Measurements from ENCODE around the gene STEAP1B. TPM values are rescaled to one million over a fixed set of nuclear protein-coding genes. Genes with fewer than 3 reads are reported as not detected.

The STEAP1B gene
- total RNA-seq, 1 donor from 2014 or later, result 1.3 TPM

DNA sequence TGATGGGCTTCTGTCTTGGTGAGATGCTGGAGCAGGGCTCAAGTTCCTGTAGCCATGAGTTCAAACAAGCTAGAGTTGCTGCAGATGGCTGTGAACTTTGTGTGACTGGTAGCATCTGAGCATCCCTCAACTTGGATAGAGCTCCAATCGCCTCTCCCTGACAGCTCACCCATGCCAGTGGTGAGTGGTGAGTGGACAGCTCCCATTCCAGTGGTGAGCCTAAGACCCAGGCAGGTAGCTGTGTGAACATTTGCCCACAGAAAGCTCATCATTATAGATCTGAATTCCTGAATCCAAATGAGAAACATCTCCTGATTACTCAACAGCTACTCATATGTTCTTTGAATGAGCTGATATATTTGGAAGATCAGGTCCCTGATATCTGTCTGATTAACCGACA is 25.3 kb downstream of the STEAP1B start:
- H3K27me3 Mint-ChIP-seq (ENCODE audit: low read depth, unreplicated experiment), result peaks cover 19% of the 10 kb centered on the region
- Histone ChIP-seq H2AFZ (ENCODE audit: low read depth, low read length) (no peak overlapping the region), H3K36me3 (ENCODE audit: insufficient read depth, low read length) (no peaks in the 10 kb centered on the region), H3K4me3 (ENCODE audit: insufficient read depth, low read depth, low read length) (no peak overlapping the region), H3K27me3 (ENCODE audit: insufficient read depth, low read length) (no peaks in the 10 kb centered on the region), H3K4me1 (ENCODE audit: insufficient read depth, low read length) (no peaks in the 10 kb centered on the region), H3K4me2 (ENCODE audit: low read length) (no peak overlapping the region), H3K27ac (ENCODE audit: low read depth, low read length) (no peak overlapping the region), H3K79me2 (ENCODE audit: insufficient read depth, low read length) (no peaks in the 10 kb centered on the region), H4K20me1 (ENCODE audit: insufficient read depth, low read length) (no peaks in the 10 kb centered on the region), H3K9ac (ENCODE audit: low read length) (no peak overlapping the region), H3K9me3 (ENCODE audit: insufficient read depth, low read depth, low read length) (no peaks in the 10 kb centered on the region)
- peaks cover 2% of the 10 kb centered on the region for H3K9me3 Mint-ChIP-seq (ENCODE audit: unreplicated experiment)
- no peaks in the 10 kb centered on the region for H3K4me1 Mint-ChIP-seq (ENCODE audit: low read depth, unreplicated experiment)
- FAIRE-seq (no peak), DNase-seq (ENCODE audit: low read depth) (no peak)
- TF ChIP-seq EZH2 (IDR thresholded peaks at IDR 0.05; ENCODE audit: insufficient read depth, low read length), result no peak
- TF ChIP-seq, protein P1, sequence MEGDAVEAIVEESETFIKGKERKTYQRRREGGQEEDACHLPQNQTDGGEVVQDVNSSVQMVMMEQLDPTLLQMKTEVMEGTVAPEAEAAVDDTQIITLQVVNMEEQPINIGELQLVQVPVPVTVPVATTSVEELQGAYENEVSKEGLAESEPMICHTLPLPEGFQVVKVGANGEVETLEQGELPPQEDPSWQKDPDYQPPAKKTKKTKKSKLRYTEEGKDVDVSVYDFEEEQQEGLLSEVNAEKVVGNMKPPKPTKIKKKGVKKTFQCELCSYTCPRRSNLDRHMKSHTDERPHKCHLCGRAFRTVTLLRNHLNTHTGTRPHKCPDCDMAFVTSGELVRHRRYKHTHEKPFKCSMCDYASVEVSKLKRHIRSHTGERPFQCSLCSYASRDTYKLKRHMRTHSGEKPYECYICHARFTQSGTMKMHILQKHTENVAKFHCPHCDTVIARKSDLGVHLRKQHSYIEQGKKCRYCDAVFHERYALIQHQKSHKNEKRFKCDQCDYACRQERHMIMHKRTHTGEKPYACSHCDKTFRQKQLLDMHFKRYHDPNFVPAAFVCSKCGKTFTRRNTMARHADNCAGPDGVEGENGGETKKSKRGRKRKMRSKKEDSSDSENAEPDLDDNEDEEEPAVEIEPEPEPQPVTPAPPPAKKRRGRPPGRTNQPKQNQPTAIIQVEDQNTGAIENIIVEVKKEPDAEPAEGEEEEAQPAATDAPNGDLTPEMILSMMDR (IDR thresholded peaks at IDR 0.05; ENCODE audit: insufficient read depth, low read depth, low read length), result no peak
- H3K4me3 Mint-ChIP-seq (ENCODE audit: unreplicated experiment), result no peak overlapping the region
- H3K27ac Mint-ChIP-seq (ENCODE audit: unreplicated experiment), result no peak overlapping the region
- no peaks in the 10 kb centered on the region for H3K36me3 Mint-ChIP-seq (ENCODE audit: low read depth, unreplicated experiment)

DNA sequence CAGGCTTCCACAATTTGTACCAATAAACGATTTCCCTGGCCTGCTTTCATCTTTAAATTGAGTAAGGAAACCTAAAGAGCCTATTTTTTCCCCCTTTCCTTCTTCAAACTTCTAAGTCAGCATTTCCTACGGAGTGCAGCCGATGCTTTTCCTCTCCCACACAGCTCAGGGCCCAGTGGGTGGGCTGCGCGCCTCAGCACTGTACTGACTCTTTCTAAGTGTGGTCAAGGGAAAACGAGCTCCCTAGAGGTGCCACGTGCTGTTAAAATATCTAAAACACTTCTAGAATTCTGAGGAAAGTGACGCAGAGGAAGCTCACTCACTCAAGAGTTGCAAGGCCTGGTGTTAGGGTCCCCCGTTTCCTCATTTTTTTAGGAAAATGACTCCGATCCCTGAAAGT is 29.0 kb downstream of the STEAP1B start:
- Histone ChIP-seq H3K79me2 (ENCODE audit: insufficient read depth, low read length) (no peaks in the 10 kb centered on the region), H2AFZ (ENCODE audit: low read depth, low read length) (no peak overlapping the region), H3K27me3 (ENCODE audit: insufficient read depth, low read length) (no peaks in the 10 kb centered on the region), H3K9ac (ENCODE audit: low read length) (no peak overlapping the region), H3K36me3 (ENCODE audit: insufficient read depth, low read length) (no peaks in the 10 kb centered on the region), H3K27ac (ENCODE audit: low read depth, low read length) (no peak overlapping the region), H4K20me1 (ENCODE audit: insufficient read depth, low read length) (no peaks in the 10 kb centered on the region), H3K4me2 (ENCODE audit: low read length) (no peak overlapping the region), H3K4me3 (ENCODE audit: insufficient read depth, low read depth, low read length) (no peak overlapping the region), H3K9me3 (ENCODE audit: insufficient read depth, low read depth, low read length) (no peaks in the 10 kb centered on the region), H3K4me1 (ENCODE audit: insufficient read depth, low read length) (no peaks in the 10 kb centered on the region)
- TF ChIP-seq, protein P1 (IDR thresholded peaks at IDR 0.05; ENCODE audit: insufficient read depth, low read depth, low read length), result no peak
- no peak for TF ChIP-seq EZH2 (IDR thresholded peaks at IDR 0.05; ENCODE audit: insufficient read depth, low read length)
- Mint-ChIP-seq H3K4me3 (ENCODE audit: unreplicated experiment) (no peak overlapping the region), H3K27me3 (ENCODE audit: low read depth, unreplicated experiment) (peaks cover 15% of the 10 kb centered on the region), H3K9me3 (ENCODE audit: unreplicated experiment) (peaks cover 2% of the 10 kb centered on the region), H3K4me1 (ENCODE audit: low read depth, unreplicated experiment) (no peaks in the 10 kb centered on the region), H3K27ac (ENCODE audit: unreplicated experiment) (no peak overlapping the region), H3K36me3 (ENCODE audit: low read depth, unreplicated experiment) (no peaks in the 10 kb centered on the region)
- FAIRE-seq (no peak), DNase-seq (ENCODE audit: low read depth) (no peak)

DNA sequence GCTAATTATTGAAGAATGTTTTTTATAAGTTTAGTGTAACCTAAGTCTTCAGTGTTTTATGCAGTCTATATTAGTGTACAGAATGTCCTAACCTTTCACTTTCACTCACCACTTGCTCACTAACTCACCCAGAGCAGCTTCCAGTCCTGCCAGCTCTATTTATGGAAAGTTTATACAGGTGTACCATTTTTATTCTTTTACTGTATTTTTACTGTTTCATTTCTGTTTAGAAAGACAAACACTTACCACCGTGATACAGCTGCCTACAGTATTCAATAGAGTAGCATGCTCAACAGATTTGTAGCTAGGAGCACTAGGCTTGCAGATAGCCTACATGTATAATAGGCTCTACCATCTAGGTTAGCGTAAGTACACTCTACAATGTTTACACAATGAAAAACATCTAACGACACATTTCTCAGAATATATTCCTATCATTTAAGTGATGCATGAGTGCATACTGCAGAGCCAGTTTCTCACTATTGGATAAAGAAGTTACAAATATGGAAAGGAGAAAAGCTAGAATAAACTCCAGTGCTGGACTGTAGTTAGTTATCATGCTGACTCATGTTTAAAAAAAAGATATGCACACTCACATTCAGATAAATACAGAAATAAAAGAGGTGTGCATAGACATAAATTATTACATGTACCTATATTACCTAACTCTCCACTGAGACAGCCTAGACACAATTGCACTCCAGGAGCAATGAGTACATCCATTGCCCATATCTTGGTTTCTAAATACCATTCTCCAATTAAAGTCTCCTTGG is 30.4 kb downstream of the STEAP1B start:
- no peak for DNase-seq (ENCODE audit: low read depth)
- H3K4me3 ChIP-seq (ENCODE audit: insufficient read depth, low read depth, low read length), result no peak overlapping the region
- H3K27me3 ChIP-seq (ENCODE audit: insufficient read depth, low read length), result no peaks in the 10 kb centered on the region
- no peak overlapping the region for H3K9ac ChIP-seq (ENCODE audit: low read length)
- H3K27ac ChIP-seq (ENCODE audit: low read depth, low read length), result no peak overlapping the region
- no peaks in the 10 kb centered on the region for H3K9me3 ChIP-seq (ENCODE audit: insufficient read depth, low read depth, low read length)
- Mint-ChIP-seq H3K4me3 (ENCODE audit: unreplicated experiment) (no peak overlapping the region), H3K36me3 (ENCODE audit: low read depth, unreplicated experiment) (no peaks in the 10 kb centered on the region), H3K27ac (ENCODE audit: unreplicated experiment) (no peak overlapping the region), H3K9me3 (ENCODE audit: unreplicated experiment) (peaks cover 2% of the 10 kb centered on the region), H3K27me3 (ENCODE audit: low read depth, unreplicated experiment) (peaks cover 11% of the 10 kb centered on the region), H3K4me1 (ENCODE audit: low read depth, unreplicated experiment) (no peaks in the 10 kb centered on the region)
- no peaks in the 10 kb centered on the region for H3K4me1 ChIP-seq (ENCODE audit: insufficient read depth, low read length)
- no peak overlapping the region for H2AFZ ChIP-seq (ENCODE audit: low read depth, low read length)
- H4K20me1 ChIP-seq (ENCODE audit: insufficient read depth, low read length), result no peaks in the 10 kb centered on the region
- H3K79me2 ChIP-seq (ENCODE audit: insufficient read depth, low read length), result no peaks in the 10 kb centered on the region
- FAIRE-seq, result no peak
- H3K36me3 ChIP-seq (ENCODE audit: insufficient read depth, low read length), result no peaks in the 10 kb centered on the region
- no peak for TF ChIP-seq EZH2 (IDR thresholded peaks at IDR 0.05; ENCODE audit: insufficient read depth, low read length)
- TF ChIP-seq, protein P1 (IDR thresholded peaks at IDR 0.05; ENCODE audit: insufficient read depth, low read depth, low read length), result no peak
- no peak overlapping the region for H3K4me2 ChIP-seq (ENCODE audit: low read length)

All from astrocyte (in vitro differentiated cells and primary cell).